H9 (cell line): ENCODE data around the gene TRIM24. TPM values are rescaled to one million over a fixed set of nuclear protein-coding genes. Genes with fewer than 3 reads are reported as not detected.

ENCODE experiments used
- DNase-seq: peaks from one replicate; pipeline ENCODE4 v3.0.0-alpha.2; 2017
- H2AFZ ChIP-seq: one replicate; pipeline ENCODE4 v1.6.1; 2013; ENCODE audit warnings: mild to moderate bottlenecking, low read length, control low read depth, moderate library complexity
- H2AK5ac ChIP-seq: 2 replicates; pipeline ENCODE4 v1.6.1; 2013; ENCODE audit warnings: low read length, control low read depth, mixed read lengths; ENCODE audit not compliant: insufficient read length
- H2BK120ac ChIP-seq: one replicate; pipeline ENCODE4 v1.6.1; 2013; ENCODE audit warnings: low read depth, mild to moderate bottlenecking, low read length, control low read depth, inconsistent platforms; ENCODE audit not compliant: poor library complexity, severe bottlenecking
- H2BK12ac ChIP-seq: 2 replicates; pipeline ENCODE4 v1.6.1; 2013; ENCODE audit warnings: low read length, control low read depth, mixed read lengths, low read depth; ENCODE audit not compliant: insufficient read length
- H2BK15ac ChIP-seq: 2 replicates; pipeline ENCODE4 v1.6.1; 2013; ENCODE audit warnings: low read depth, low read length, control low read depth
- H2BK20ac ChIP-seq: one replicate; pipeline ENCODE4 v1.6.1; 2013; ENCODE audit warnings: low read depth, mild to moderate bottlenecking, low read length, control low read depth, inconsistent platforms; ENCODE audit not compliant: poor library complexity, severe bottlenecking
- H2BK5ac ChIP-seq: 2 replicates; pipeline ENCODE4 v1.6.1; 2013; ENCODE audit warnings: low read length, control low read depth, mixed read lengths; ENCODE audit not compliant: insufficient read length
- H3K14ac ChIP-seq: 2 replicates; pipeline ENCODE4 v1.6.1; 2013; ENCODE audit warnings: low read length, control low read depth; ENCODE audit not compliant: insufficient read depth
- H3K18ac ChIP-seq: 2 replicates; pipeline ENCODE4 v1.6.1; 2013; ENCODE audit warnings: low read depth, mild to moderate bottlenecking, mixed read lengths, low read length, control low read depth; ENCODE audit not compliant: insufficient read length
- H3K23ac ChIP-seq: 2 replicates; pipeline ENCODE4 v1.6.1; 2013; ENCODE audit warnings: low read length, control low read depth, mixed read lengths, low read depth; ENCODE audit not compliant: insufficient read length
- H3K23me2 ChIP-seq: 2 replicates; pipeline ENCODE4 v1.6.1; 2013; ENCODE audit warnings: low read depth, mild to moderate bottlenecking, mixed read lengths, low read length, control low read depth; ENCODE audit not compliant: insufficient read length, poor library complexity, severe bottlenecking
- H3K27ac ChIP-seq: 2 replicates; pipeline ENCODE4 v1.5.1; 2013; ENCODE audit warnings: low read length, control low read depth, mixed read lengths, low read depth; ENCODE audit not compliant: insufficient read length
- H3K27me3 ChIP-seq: 2 replicates; pipeline ENCODE4 v1.6.1; 2013; ENCODE audit warnings: low read length, control low read depth, inconsistent platforms; ENCODE audit not compliant: insufficient read depth
- H3K4ac ChIP-seq: 2 replicates; pipeline ENCODE4 v1.6.1; 2013; ENCODE audit warnings: low read depth, mild to moderate bottlenecking, control low read depth, inconsistent platforms, low read length, moderate library complexity
- H3K4me1 ChIP-seq: 2 replicates; pipeline ENCODE4 v1.6.1; 2013; ENCODE audit warnings: low read length, control low read depth, inconsistent platforms; ENCODE audit not compliant: insufficient read depth
- H3K4me2 ChIP-seq: 2 replicates; pipeline ENCODE4 v1.6.1; 2013; ENCODE audit warnings: low read length, control low read depth, mixed read lengths; ENCODE audit not compliant: insufficient read length, insufficient read depth
- H3K56ac ChIP-seq: 2 replicates; pipeline ENCODE4 v1.6.1; 2013; ENCODE audit warnings: low read depth, mild to moderate bottlenecking, mixed read lengths, low read length, control low read depth; ENCODE audit not compliant: insufficient read length
- H3K79me1 ChIP-seq: 2 replicates; pipeline ENCODE4 v1.6.1; 2013; ENCODE audit warnings: low read depth, mild to moderate bottlenecking, moderate library complexity, low read length, control low read depth, inconsistent platforms; ENCODE audit not compliant: insufficient read depth, poor library complexity, severe bottlenecking
- H3K79me2 ChIP-seq: 2 replicates; pipeline ENCODE4 v1.6.1; 2013; ENCODE audit warnings: low read length, control low read depth, inconsistent platforms; ENCODE audit not compliant: insufficient read depth
- H3K9ac ChIP-seq: 2 replicates; pipeline ENCODE4 v1.6.1; 2013; ENCODE audit warnings: low read length, control low read depth, mixed read lengths; ENCODE audit not compliant: insufficient read length; ENCODE audit errors: extremely low read depth
- H3K9me3 ChIP-seq: one replicate; pipeline ENCODE4 v1.6.1; 2013; ENCODE audit warnings: low read depth, low read length, inconsistent platforms; ENCODE audit not compliant: control insufficient read depth
- H3T11ph ChIP-seq: one replicate; pipeline ENCODE4 v1.6.1; 2013; ENCODE audit warnings: mild to moderate bottlenecking, low read length, control low read depth, inconsistent platforms
- H4K20me1 ChIP-seq: one replicate; pipeline ENCODE4 v1.6.1; 2013; ENCODE audit not compliant: control insufficient read depth, insufficient read length, insufficient read depth
- H4K5ac ChIP-seq: 2 replicates; pipeline ENCODE4 v1.6.1; 2013; ENCODE audit warnings: low read depth, mild to moderate bottlenecking, mixed read lengths, low read length, control low read depth; ENCODE audit not compliant: insufficient read length
- H4K8ac ChIP-seq: replicated peaks from 2 replicates; pipeline ENCODE4 v1.6.1; 2013; ENCODE audit warnings: low read length, control low read depth, mixed read lengths, low read depth; ENCODE audit not compliant: insufficient read length
- H4K91ac ChIP-seq: 2 replicates; pipeline ENCODE4 v1.6.1; 2013; ENCODE audit warnings: low read depth, mild to moderate bottlenecking, moderate library complexity, mixed read lengths, low read length, control low read depth; ENCODE audit not compliant: insufficient read length
- H3K27ac Mint-ChIP-seq, 3 experiments: 2 replicates in 2 of 3; 3 replicates in 1 of 3; pipeline ENCODE4 v1.8.0; 2020 to 2021; ENCODE audit warnings: mixed read lengths in 3 of 3, mild to moderate bottlenecking in 1 of 3, moderate library complexity in 1 of 3
- H3K27me3 Mint-ChIP-seq: 2 replicates; pipeline ENCODE4 v1.8.0; 2021; ENCODE audit warnings: low read depth, mild to moderate bottlenecking, moderate library complexity, mixed read lengths
- H3K36me3 Mint-ChIP-seq, 3 experiments: 2 replicates in 2 of 3; 3 replicates in 1 of 3; pipeline ENCODE4 v1.8.0; 2020 to 2021; ENCODE audit warnings: low read depth in 3 of 3, mixed read lengths in 3 of 3; ENCODE audit not compliant: insufficient read depth in 1 of 3
- H3K4me1 Mint-ChIP-seq, 2 experiments: 2 replicates each; pipeline ENCODE4 v1.8.0; 2020; ENCODE audit warnings: mixed read lengths in 2 of 2
- H3K4me3 Mint-ChIP-seq, 2 experiments: 2 replicates in 1 of 2; 3 replicates in 1 of 2; pipeline ENCODE4 v1.8.0; 2020 to 2021; ENCODE audit warnings: mild to moderate bottlenecking in 2 of 2, mixed read lengths in 2 of 2, moderate library complexity in 1 of 2
- H3K9me3 Mint-ChIP-seq, 2 experiments: 2 replicates in 1 of 2; 3 replicates in 1 of 2; pipeline ENCODE4 v1.8.0; 2020; ENCODE audit warnings: mild to moderate bottlenecking in 2 of 2, mixed read lengths in 2 of 2, moderate library complexity in 1 of 2
- CTCF ChIP-seq: fragments of 200-600 bp; sonication (generic); conservative IDR thresholded peaks from 3 replicates; pipeline ENCODE4 v1.8.0; 2021; ENCODE audit warnings: antibody characterized with exemption, mild to moderate bottlenecking
- WGBS: extraction: QIAGEN DNeasy Blood & Tissue Kit; methylation state at CpG from one replicate; pipeline ENCODE4 v1.1.7; 2013; ENCODE audit warnings: missing lambda C conversion rate, low lambda C conversion rate, mixed read lengths; ENCODE audit not compliant: insufficient read length; ENCODE audit errors: extremely low coverage; 5-methylcytosine and 5-hydroxymethylcytosine counted together
- total RNA-seq: library from RNA; stranded (reverse); gene quantifications from 2 replicates; pipeline ENCODE4 v1.2.1, GENCODE V29; 2021

The TRIM24 gene
- total RNA-seq, 1 experiment from 2014 or later, result 260 TPM

GRCh38 chr7:138546829-138547228 lies 86.8 kb downstream of the TRIM24 start:
- Histone ChIP-seq H3K14ac (no peak overlapping the region), H4K91ac (no peak overlapping the region), H3K79me1 (peaks cover 10% of the 10 kb centered on the region), H3K4me1 (no peaks in the 10 kb centered on the region), H2BK5ac (no peak overlapping the region), H3K23ac (no peak overlapping the region), H3K27me3 (no peaks in the 10 kb centered on the region), H4K8ac (no peak overlapping the region), H2BK120ac (no peak overlapping the region), H3K9ac (no peak overlapping the region), H2BK20ac (no peak overlapping the region), H3K4me2 (no peak overlapping the region), H3K18ac (no peak overlapping the region), H3K56ac (no peak overlapping the region), H3K4ac (no peak overlapping the region), H3K27ac (no peak overlapping the region), H3K79me2 (peaks cover 2% of the 10 kb centered on the region; the same call in 1 of the 2 replicates), H3K23me2 (no peaks in the 10 kb centered on the region), H2AFZ (no peak overlapping the region), H2AK5ac (no peak overlapping the region), H2BK12ac (no peak overlapping the region), H4K20me1 (no peaks in the 10 kb centered on the region), H3K9me3 (no peaks in the 10 kb centered on the region), H3T11ph (no peak overlapping the region), H2BK15ac (no peak overlapping the region), H4K5ac (no peak overlapping the region)
- H3K36me3 Mint-ChIP-seq, result peaks cover 72 to 90% (median 86%) of the 10 kb centered on the region in 3 experiments
- no CpG with 5 or more reads among the region's 2 CpGs for WGBS
- no peak for TF ChIP-seq CTCF
- H3K27ac Mint-ChIP-seq, result peak overlapping the region in 1 of 3 experiments; percentile 6; a peak in 1 of 7 replicates
- H3K4me3 Mint-ChIP-seq, result no peak overlapping the region
- H3K4me1 Mint-ChIP-seq, result peaks cover 2 to 3% of the 10 kb centered on the region in 2 experiments; a peak in 2 of 4 replicates
- H3K9me3 Mint-ChIP-seq, result peaks cover 0 to 2% of the 10 kb centered on the region in 2 experiments; a peak in 2 of 5 replicates
- H3K27me3 Mint-ChIP-seq, result no peaks in the 10 kb centered on the region; the same call in 1 of the 2 replicates
- DNase-seq, result no peak
